ENCODE data around the gene RAPGEF5.

GRCh38 chr7:22110227-22110839 is 246.6 kb downstream of the RAPGEF5 start:
- TF ChIP-seq, protein P1, sequence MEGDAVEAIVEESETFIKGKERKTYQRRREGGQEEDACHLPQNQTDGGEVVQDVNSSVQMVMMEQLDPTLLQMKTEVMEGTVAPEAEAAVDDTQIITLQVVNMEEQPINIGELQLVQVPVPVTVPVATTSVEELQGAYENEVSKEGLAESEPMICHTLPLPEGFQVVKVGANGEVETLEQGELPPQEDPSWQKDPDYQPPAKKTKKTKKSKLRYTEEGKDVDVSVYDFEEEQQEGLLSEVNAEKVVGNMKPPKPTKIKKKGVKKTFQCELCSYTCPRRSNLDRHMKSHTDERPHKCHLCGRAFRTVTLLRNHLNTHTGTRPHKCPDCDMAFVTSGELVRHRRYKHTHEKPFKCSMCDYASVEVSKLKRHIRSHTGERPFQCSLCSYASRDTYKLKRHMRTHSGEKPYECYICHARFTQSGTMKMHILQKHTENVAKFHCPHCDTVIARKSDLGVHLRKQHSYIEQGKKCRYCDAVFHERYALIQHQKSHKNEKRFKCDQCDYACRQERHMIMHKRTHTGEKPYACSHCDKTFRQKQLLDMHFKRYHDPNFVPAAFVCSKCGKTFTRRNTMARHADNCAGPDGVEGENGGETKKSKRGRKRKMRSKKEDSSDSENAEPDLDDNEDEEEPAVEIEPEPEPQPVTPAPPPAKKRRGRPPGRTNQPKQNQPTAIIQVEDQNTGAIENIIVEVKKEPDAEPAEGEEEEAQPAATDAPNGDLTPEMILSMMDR (conservative IDR thresholded peaks at IDR 0.05), result peak; percentile 87
- TF ChIP-seq ZFX (IDR thresholded peaks at IDR 0.05), result no peak

Data from C4-2B (cell line).